ENCODE measurements around the gene CAMTA1.
A peak's percentile ranks its signal among the peaks of the same experiment; 100 is the strongest.

The CAMTA1 gene

GRCh38 chr1:7040969-7041695 is 255.9 kb downstream of the CAMTA1 start:
- DNase-seq (ENCODE audit: low read depth): no peak

DNA sequence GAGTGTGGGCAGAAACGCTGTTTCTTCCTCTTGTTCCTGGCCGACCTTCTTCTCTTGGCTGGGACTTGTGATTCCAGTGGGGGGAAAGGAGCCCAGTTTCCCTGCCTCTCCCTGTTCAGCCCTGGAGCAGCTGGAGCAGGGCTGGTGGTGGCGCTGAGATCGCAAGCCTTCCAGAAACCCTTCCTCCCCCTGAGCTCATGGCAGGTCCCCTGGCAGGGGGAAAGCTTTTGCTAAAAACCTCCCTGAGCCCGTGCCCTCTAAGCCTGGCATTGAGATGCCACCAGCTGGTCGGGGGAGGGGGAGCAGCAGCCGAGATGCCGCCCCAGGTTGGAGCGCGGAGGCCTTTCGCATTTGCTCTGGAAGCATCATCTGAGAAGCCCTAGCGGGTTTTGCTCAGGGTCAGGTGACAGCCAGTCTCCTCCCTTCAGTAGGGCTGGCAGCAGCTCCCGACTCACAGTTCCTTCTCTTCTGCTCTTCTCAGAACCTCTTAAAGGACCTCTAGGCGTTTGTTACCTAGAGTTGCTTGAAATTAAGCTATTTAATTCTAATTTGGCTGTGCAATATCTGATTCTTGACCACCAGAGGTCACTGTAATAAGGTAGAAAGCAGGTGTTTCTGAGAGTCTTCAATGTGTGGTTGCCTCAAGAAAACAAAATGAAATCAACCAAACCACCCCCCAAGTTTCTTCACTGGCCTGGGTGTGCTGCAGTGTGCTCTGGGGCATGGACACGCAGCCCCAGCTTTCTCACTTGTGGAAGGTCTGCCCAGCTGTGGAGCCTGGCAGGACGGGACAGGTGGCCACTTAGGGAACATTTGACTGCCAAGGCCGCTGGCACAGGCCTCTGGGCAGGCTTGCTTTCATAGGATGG is 257.3 kb downstream of the CAMTA1 start:
- no peak for DNase-seq (ENCODE audit: low read depth)

DNA sequence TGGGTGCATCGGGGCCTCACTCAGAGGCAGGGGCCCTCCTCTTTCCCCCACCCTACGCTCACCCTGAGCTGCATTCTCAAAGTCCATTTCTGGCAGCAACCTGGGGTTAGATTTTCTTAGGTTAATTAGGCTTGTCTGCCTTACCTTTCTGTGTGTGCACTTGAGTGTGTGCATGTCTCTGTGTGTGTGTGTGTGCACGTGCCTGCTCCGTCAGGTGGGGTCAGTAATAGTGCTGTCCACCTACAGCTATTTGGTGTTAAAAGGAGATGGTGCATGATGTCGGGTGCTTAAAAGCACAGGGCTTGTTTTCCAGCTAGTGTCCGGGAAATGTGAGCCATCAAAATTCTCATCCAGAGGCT is 257.9 kb downstream of the CAMTA1 start:
- DNase-seq (ENCODE audit: low read depth): no peak

- no peak for DNase-seq (ENCODE audit: low read depth)
Observed at GRCh38 chr1:7043719-7044535, 258.7 kb downstream of the CAMTA1 start.

GRCh38 chr1:7045897-7046296 is 260.6 kb downstream of the CAMTA1 start:
- no peak for DNase-seq (ENCODE audit: low read depth)

DNA sequence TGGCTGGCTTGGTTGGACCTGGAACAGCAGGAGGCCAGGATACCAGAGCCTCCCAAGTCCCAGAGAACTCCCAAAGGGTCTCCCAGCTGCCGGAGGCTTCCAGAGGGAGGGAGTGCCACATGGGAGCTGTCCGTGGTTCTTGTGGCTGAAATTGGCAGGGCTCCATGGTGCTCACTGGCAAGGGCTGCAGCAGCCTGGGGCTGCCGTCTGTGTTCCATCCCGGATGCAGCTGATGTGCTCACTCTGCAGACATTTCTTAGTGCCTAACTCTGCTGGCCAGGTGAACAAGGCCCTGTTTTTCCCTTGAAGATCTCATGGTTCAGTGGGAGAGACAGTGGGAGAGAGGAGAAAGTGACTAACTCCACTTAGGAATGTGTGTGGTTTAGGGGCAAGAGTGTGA is 261.1 kb downstream of the CAMTA1 start:
- no peak for DNase-seq (ENCODE audit: low read depth)

DNA sequence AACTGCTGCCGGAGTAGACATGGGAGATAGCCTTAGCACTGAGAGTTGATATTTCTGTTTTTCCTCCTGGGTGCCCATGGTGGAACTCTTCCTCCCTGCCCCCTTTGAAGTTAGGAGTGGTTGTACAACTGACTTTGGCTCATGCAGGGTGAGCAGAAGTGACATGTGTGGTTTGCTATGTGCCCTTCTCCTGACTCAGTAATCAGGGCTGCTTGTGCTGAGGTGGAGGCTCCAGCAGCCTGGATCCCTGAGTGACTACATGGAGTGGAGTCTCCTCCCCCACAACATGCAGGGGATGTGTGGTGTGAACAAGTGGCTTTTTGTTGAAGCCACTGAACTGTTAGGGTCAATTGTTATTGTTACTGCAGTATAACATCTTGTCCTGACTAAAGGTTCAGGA is 261.6 kb downstream of the CAMTA1 start:
- DNase-seq (ENCODE audit: low read depth): no peak

GRCh38 chr1:7047866-7048265 is 262.6 kb downstream of the CAMTA1 start:
- no peak for DNase-seq (ENCODE audit: low read depth)

GRCh38 chr1:7048395-7048794 is 263.1 kb downstream of the CAMTA1 start:
- no peak for DNase-seq (ENCODE audit: low read depth)

GRCh38 chr1:7049913-7050625 is 264.8 kb downstream of the CAMTA1 start:
- DNase-seq (ENCODE audit: low read depth): no peak

- no peak for DNase-seq (ENCODE audit: low read depth)
Observed at GRCh38 chr1:7050751-7051665, 265.8 kb downstream of the CAMTA1 start.

DNA sequence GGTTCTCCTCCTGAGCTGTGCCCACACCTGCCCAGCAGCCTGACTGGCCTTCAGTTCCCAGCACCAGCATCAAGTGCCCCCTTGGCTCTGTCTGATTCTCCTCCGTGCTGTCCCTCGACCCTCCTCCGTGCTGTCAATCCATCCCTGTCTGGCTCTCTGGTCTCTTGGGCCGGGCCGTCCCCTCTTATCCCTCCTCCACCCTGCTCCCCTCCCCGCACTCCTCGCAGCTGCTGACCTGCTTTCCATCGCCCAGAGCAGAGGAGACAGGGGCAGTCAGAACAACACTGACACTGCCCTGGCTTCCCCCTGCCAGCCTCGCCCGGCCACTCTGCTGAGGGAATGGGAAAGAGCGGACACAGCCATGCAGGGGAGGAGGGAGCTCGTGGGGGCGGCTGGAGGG is 267.4 kb downstream of the CAMTA1 start:
- no peak for DNase-seq (ENCODE audit: low read depth)

DNA sequence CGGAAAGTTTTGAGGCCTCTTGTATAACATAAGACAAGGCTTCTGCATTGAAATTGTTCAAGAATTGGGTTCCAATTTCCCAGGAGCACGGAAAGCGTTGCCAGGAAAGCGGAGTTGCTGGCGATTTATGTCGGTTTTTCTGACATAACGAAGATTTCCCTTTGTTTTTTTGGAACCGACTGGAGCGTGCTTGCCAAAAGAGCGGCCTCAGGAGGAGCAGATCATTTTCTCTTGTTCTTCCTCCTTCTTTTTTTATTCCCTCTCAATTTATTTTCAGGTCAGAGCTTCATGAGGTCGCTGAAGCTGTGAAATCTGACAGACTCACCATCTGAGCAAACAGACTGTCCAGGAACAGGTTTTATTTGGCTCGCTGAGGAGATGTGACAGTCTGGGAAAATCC is 275.5 kb downstream of the CAMTA1 start:
- DNase-seq (ENCODE audit: low read depth): no peak

DNA sequence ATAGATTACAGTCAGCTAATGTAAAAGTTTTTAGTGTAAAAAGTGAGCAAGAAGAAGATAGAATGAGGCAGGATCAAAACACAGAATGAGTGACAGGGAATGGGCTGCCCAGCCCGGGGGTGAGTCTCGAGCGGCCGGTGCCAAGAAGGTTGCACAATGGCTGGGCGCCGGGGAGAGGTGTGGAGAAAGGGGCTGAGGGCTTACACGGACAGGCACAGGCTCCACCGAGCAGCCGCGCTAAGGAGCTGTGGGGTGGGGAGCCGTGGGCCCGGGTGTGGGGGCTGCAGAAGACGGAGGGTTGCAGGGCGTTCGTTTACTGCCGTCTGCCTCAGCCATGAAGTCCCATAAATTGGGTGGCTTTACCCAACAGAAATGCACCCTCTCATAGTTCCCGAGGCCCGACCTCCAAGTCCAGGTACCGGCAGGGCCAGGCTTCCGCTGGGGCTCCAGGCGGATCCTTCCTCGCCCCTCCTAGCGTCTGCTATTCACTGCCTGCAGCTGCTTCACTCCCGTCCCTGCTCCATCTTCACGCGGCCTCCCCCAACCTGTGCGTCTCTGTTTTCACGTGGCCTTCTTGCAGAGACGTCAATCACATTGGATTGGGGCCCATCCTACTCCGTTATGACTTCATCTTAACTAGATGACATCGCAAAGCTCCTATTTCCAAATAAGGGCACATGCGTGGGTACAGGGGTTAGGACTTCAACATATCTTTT is 277.2 kb downstream of the CAMTA1 start:
- DNase-seq (ENCODE audit: low read depth): no peak

GRCh38 chr1:7063981-7064380 is 278.7 kb downstream of the CAMTA1 start:
- no peak for DNase-seq (ENCODE audit: low read depth)

DNA sequence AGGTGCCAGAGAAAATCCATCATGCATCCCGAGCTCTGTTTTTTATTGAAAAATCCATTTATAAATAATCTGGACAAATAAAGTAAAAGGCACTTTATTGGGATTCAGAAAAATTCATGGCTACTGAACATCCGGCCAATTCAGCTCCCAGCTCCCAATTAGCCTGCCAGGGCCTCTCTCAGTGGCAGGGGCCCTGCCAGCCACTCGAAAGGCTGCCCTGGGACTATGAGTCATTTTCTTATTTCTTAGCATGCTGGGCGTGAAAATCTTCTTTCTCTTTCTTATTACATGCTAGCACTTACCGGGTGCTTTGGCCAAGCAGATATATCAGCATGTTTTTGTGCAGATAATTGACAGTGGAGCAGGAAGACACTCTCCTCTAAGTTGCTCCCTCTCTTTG is 283.3 kb downstream of the CAMTA1 start:
- DNase-seq (ENCODE audit: low read depth): no peak

GRCh38 chr1:7069931-7070330 is 284.7 kb downstream of the CAMTA1 start:
- no peak for DNase-seq (ENCODE audit: low read depth)

DNA sequence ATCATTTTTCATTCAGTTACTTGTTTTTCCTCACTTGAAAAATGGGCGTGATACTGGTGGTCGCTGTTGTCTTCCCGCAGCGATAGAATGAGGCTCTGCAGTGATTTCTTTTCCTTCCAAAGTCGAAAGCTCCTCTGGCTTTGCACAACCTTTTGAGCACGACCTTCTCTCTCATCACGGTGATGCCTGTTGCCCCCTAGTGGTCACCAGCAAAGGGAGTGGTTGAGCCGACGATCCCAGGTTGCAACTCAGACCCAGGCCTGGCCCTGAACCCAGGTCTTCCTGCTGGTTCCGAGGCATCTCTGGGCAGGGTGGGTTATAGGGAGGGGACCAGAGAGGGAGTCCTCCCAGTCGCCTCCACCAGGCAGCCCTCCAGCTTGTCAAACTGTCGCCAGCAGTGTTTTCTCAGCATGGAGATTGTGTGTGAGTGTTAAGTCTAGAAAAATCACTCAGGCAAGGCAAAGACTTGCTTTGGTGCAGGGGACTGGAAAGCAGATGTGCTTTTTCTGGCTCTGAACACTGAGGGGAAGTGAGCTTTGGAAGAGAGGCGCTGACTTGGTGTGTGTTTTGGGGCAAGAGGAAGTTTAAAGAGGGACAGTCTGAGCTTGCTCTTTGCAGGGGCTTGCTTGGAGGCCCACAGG is 285.3 kb downstream of the CAMTA1 start:
- DNase-seq (ENCODE audit: low read depth): peak; percentile 11

GRCh38 chr1:7076117-7076516 is 290.9 kb downstream of the CAMTA1 start:
- no peak for DNase-seq (ENCODE audit: low read depth)

DNA sequence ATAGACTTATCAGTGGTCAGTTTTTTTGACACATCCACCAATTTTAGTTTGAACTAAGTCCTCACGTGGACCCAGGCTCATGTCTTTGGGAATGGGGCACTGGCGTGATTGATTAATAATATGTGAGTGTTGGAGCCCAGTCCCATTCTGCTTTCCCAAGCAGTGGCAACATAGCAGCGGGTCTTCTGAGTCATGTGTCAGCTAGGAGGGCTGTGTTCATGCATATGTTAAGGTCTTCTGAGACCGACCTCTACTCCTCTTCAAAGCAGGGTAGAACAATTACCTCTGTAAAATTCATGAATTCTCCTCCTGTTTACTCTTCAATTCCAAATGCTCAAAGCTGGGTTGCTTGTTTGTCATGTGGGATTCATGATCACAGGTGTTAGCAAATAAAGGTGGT is 291.3 kb downstream of the CAMTA1 start:
- DNase-seq (ENCODE audit: low read depth): no peak
